CD14-positive monocyte (primary cell): Measurements from ENCODE around the gene SCN4A. TPM values are rescaled to one million over a fixed set of nuclear protein-coding genes. Genes with fewer than 3 reads are reported as not detected.

ENCODE experiments used
- DNase-seq, 3 donors: peaks; one replicate each; pipeline ENCODE4 v3.0.0-alpha.2; 2011 to 2022
- H2AFZ ChIP-seq: 2 replicates; pipeline ENCODE4 v1.6.0; 2012; ENCODE audit warnings: mild to moderate bottlenecking, low read depth, low read length, inconsistent platforms; ENCODE audit not compliant: insufficient read depth, poor library complexity, severe bottlenecking
- H3K27ac ChIP-seq, 2 donors: 1 replicate in 1 of 2; 2 replicates in 1 of 2; pipeline ENCODE4 v1.5.1; 2012 to 2013; ENCODE audit warnings: low read length in 2 of 2, control low read depth in 1 of 2, inconsistent platforms in 1 of 2, low read depth in 1 of 2, mild to moderate bottlenecking in 1 of 2
- H3K27me3 ChIP-seq, 2 donors: one replicate each; pipeline versions ENCODE4 v1.6.0 to v1.6.1; 2011 to 2013; ENCODE audit warnings: low read length in 2 of 2; ENCODE audit not compliant: control insufficient read depth in 2 of 2, insufficient read depth in 2 of 2
- H3K36me3 ChIP-seq, 2 donors: replicated peaks in 1 of 2; 1 replicate in 1 of 2; 2 replicates in 1 of 2; pipeline versions ENCODE4 v1.5.1 to v1.6.1; 2012 to 2013; ENCODE audit warnings: low read length in 2 of 2, control low read depth in 1 of 2, inconsistent platforms in 1 of 2, mild to moderate bottlenecking in 1 of 2; ENCODE audit not compliant: insufficient read depth in 2 of 2, control insufficient read depth in 1 of 2
- H3K4me1 ChIP-seq, 2 donors: 1 replicate in 1 of 2; 2 replicates in 1 of 2; pipeline versions ENCODE4 v1.5.1 to v1.6.1; 2012 to 2013; ENCODE audit warnings: low read length in 2 of 2, control low read depth in 1 of 2, inconsistent platforms in 1 of 2, mild to moderate bottlenecking in 1 of 2, moderate library complexity in 1 of 2; ENCODE audit not compliant: insufficient read depth in 2 of 2, control insufficient read depth in 1 of 2
- H3K4me2 ChIP-seq: replicated peaks from 2 replicates; pipeline ENCODE3; 2012; ENCODE audit warnings: low read length, moderate library complexity, mild to moderate bottlenecking; ENCODE audit not compliant: poor library complexity, severe bottlenecking; ENCODE audit errors: extremely low read depth
- H3K4me3 ChIP-seq, 3 experiments: fragments of 200-600 bp in 1 of 3; sonication (generic) in 1 of 3; replicated peaks in 1 of 3; 1 replicate in 2 of 3; 2 replicates in 1 of 3; pipeline ENCODE4 v1.5.1; 2011 to 2013; ENCODE audit warnings: low read length in 3 of 3, mild to moderate bottlenecking in 3 of 3, control low read depth in 2 of 3, low read depth in 2 of 3, inconsistent platforms in 1 of 3, moderate library complexity in 1 of 3
- H3K79me2 ChIP-seq: 2 replicates; pipeline ENCODE4 v1.6.0; 2012; ENCODE audit warnings: mild to moderate bottlenecking, control low read depth, inconsistent platforms, low read length, moderate library complexity; ENCODE audit not compliant: insufficient read depth
- H3K9ac ChIP-seq: 2 replicates; pipeline ENCODE4 v1.6.0; 2017; ENCODE audit warnings: low read length, mild to moderate bottlenecking; ENCODE audit not compliant: insufficient read depth, poor library complexity, severe bottlenecking
- H3K9me3 ChIP-seq, 2 donors: replicated peaks in 1 of 2; 1 replicate in 1 of 2; 2 replicates in 1 of 2; pipeline versions ENCODE4 v1.5.1 to v1.6.1; 2012 to 2013; ENCODE audit warnings: low read length in 2 of 2, control low read depth in 1 of 2; ENCODE audit not compliant: control insufficient read depth in 1 of 2, insufficient read depth in 1 of 2
- H4K20me1 ChIP-seq: 2 replicates; pipeline ENCODE4 v1.6.0; 2012; ENCODE audit warnings: mild to moderate bottlenecking, low read length, control low read depth, moderate library complexity; ENCODE audit not compliant: insufficient read depth
- H3K27ac Mint-ChIP-seq, 7 donors: one replicate each; pipeline ENCODE4 v1.8.0; 2020; ENCODE audit warnings: mild to moderate bottlenecking in 7 of 7, mixed read lengths in 7 of 7, moderate library complexity in 6 of 7, inconsistent platforms in 2 of 7
- H3K27me3 Mint-ChIP-seq, 3 donors: one replicate each; pipeline ENCODE4 v1.8.0; 2021 to 2022; ENCODE audit warnings: low read depth in 3 of 3, mild to moderate bottlenecking in 3 of 3, mixed read lengths in 3 of 3, moderate library complexity in 3 of 3, inconsistent platforms in 1 of 3
- H3K36me3 Mint-ChIP-seq, 2 donors: one replicate each; pipeline ENCODE4 v1.8.0; 2020; ENCODE audit warnings: mixed read lengths in 2 of 2, inconsistent platforms in 1 of 2, mild to moderate bottlenecking in 1 of 2
- H3K4me1 Mint-ChIP-seq: one replicate; pipeline ENCODE4 v1.8.0; 2020; ENCODE audit warnings: mild to moderate bottlenecking, mixed read lengths
- H3K4me3 Mint-ChIP-seq, 2 donors: one replicate each; pipeline ENCODE4 v1.8.0; 2020; ENCODE audit warnings: mild to moderate bottlenecking in 2 of 2, mixed read lengths in 2 of 2, moderate library complexity in 1 of 2
- H3K9me3 Mint-ChIP-seq, 7 donors: one replicate each; pipeline ENCODE4 v1.8.0; 2020 to 2022; ENCODE audit warnings: mixed read lengths in 7 of 7, mild to moderate bottlenecking in 6 of 7, moderate library complexity in 6 of 7, inconsistent platforms in 2 of 7
- WGBS: methylation state at CpG from one replicate; pipeline ENCODE4 v1.1.5; 2013; ENCODE audit warnings: missing lambda C conversion rate; ENCODE audit not compliant: insufficient coverage; 5-methylcytosine and 5-hydroxymethylcytosine counted together
- intact Hi-C, 2 donors: fragments of 100-400 bp; cut with micrococcal nuclease; formaldehyde crosslinking; loops; one replicate each; pipeline versions ENCODE4 v1.15.0 to v1.15.1; 2023
- polyA plus RNA-seq, 3 donors: library from polyadenylated mRNA; depleted of rRNA in 1 of 3; unstranded in 2 of 3; stranded (reverse) in 1 of 3; fragments of 300-500 nt in 2 of 3; fragments of >200 nt in 1 of 3; fragmentation: Illumina TruSeq in 2 of 3; gene quantifications; 1 replicate in 2 of 3; 2 replicates in 1 of 3; pipeline ENCODE4 v1.2.3, GENCODE V29; 2012 to 2021
- TF ChIP-seq, protein P1 (sequence below): fragments of 200-600 bp; IDR thresholded peaks from one replicate; pipeline ENCODE4 v1.8.0; 2022; ENCODE audit warnings: antibody characterized with exemption, mild to moderate bottlenecking

Gene SCN4A
- polyA plus RNA-seq, 3 donors, result not detected

- Histone ChIP-seq H3K4me1 (no peaks in the 10 kb centered on the region), H3K27me3 (no peaks in the 10 kb centered on the region), H3K36me3 (no peaks in the 10 kb centered on the region), H3K4me3 (no peak overlapping the region), H4K20me1 (no peaks in the 10 kb centered on the region), H3K9me3 (no peaks in the 10 kb centered on the region), H3K27ac (no peak overlapping the region), H3K9ac (no peak overlapping the region), H2AFZ (no peak overlapping the region), H3K4me2 (no peak overlapping the region), H3K79me2 (no peaks in the 10 kb centered on the region)
- intact Hi-C loops, result no loop called here
- H3K9me3 Mint-ChIP-seq, result peaks cover 0 to 2% (median 0%) of the 10 kb centered on the region in 7 donors
- H3K4me1 Mint-ChIP-seq, result peaks cover 4% of the 10 kb centered on the region
- TF ChIP-seq, protein P1, sequence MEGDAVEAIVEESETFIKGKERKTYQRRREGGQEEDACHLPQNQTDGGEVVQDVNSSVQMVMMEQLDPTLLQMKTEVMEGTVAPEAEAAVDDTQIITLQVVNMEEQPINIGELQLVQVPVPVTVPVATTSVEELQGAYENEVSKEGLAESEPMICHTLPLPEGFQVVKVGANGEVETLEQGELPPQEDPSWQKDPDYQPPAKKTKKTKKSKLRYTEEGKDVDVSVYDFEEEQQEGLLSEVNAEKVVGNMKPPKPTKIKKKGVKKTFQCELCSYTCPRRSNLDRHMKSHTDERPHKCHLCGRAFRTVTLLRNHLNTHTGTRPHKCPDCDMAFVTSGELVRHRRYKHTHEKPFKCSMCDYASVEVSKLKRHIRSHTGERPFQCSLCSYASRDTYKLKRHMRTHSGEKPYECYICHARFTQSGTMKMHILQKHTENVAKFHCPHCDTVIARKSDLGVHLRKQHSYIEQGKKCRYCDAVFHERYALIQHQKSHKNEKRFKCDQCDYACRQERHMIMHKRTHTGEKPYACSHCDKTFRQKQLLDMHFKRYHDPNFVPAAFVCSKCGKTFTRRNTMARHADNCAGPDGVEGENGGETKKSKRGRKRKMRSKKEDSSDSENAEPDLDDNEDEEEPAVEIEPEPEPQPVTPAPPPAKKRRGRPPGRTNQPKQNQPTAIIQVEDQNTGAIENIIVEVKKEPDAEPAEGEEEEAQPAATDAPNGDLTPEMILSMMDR, result no peak
- peaks cover 0 to 9% (median 5%) of the 10 kb centered on the region in 3 donors for H3K27me3 Mint-ChIP-seq
- no peaks in the 10 kb centered on the region for H3K36me3 Mint-ChIP-seq
- H3K4me3 Mint-ChIP-seq, result no peak overlapping the region
- peak overlapping the region in 1 of 7 donors; percentile 48 for H3K27ac Mint-ChIP-seq
- 82% methylated on average over 3 of the region's 10 CpGs for WGBS
- no peak for DNase-seq
Observed at GRCh38 chr17:63969278-63969677, 3.4 kb downstream of the SCN4A start.

DNA sequence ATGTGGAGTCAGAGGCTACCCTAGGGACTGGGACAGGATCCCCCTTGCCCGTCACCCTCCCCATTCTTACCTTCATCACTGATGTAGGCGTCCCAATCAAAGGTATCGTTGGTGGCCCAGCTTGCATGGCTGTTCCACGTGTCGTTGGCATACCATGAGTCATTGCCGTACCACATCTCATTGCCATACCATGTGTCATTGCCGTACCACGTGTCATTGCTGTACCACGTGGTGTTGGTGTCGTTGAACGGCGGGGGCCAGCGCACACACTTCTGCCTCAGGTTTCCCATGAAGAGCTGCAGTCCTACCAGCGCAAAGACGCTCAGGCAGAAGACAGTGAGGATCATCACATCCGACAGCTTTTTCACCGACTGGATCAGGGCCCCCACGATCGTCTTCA is 4.8 kb downstream of the SCN4A start:
- Histone ChIP-seq H3K27ac (no peak overlapping the region), H3K9me3 (no peaks in the 10 kb centered on the region), H3K4me2 (no peak overlapping the region), H3K27me3 (no peaks in the 10 kb centered on the region), H3K79me2 (no peaks in the 10 kb centered on the region), H3K36me3 (no peaks in the 10 kb centered on the region), H3K4me3 (no peak overlapping the region), H3K9ac (no peak overlapping the region), H4K20me1 (no peaks in the 10 kb centered on the region), H2AFZ (no peak overlapping the region), H3K4me1 (no peaks in the 10 kb centered on the region)
- Mint-ChIP-seq H3K9me3 (peaks cover 0 to 3% (median 0%) of the 10 kb centered on the region in 7 donors), H3K4me1 (peaks cover 3% of the 10 kb centered on the region), H3K4me3 (no peak overlapping the region), H3K36me3 (no peaks in the 10 kb centered on the region), H3K27me3 (peaks cover 0 to 7% (median 5%) of the 10 kb centered on the region in 3 donors), H3K27ac (no peak overlapping the region)
- intact Hi-C loops, result no loop called here
- no peak for DNase-seq
- TF ChIP-seq, protein P1, result no peak
- whole genome bisulfite sequencing, result 89% methylated on average over 17 of the region's 19 CpGs
